GM12892 (cell line): Measurements from ENCODE around the gene PLEKHA8.

Experiments
- POLR2A ChIP-seq: IDR thresholded peaks from 2 replicates; pipeline ENCODE4 v1.6.1; 2011; ENCODE audit warnings: low read depth, low read length, control low read depth
- POLR2AphosphoS5 ChIP-seq: IDR thresholded peaks from 2 replicates; pipeline ENCODE4 v1.6.1; 2011; ENCODE audit warnings: low read depth, low read length, control low read depth
- TAF1 ChIP-seq: IDR thresholded peaks from 2 replicates; pipeline ENCODE4 v1.6.1; 2011; ENCODE audit warnings: low read depth, mild to moderate bottlenecking, control low read depth, low read length, borderline replicate concordance

DNA sequence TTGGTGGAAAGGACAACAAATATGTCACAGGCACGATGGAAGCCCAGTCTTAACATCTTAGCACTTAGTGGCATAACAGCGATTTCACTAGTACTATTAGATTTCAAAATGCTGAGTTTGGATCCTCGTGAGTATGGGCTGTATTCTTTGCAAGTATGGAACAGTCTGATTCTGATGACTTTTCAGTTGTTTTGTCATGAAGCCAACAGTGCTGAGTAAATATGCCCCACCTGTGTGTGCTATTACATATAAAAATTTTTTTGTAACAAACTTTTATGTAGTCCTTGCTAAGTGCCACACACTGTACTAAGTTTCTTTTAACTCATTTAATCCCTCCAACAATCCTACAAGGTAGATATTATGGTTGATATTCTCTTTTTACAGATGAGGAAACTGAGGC is 137.4 kb downstream of the PLEKHA8 start:
- TF ChIP-seq POLR2A (no peak), POLR2AphosphoS5 (no peak), TAF1 (no peak)
